Activated T-cell treated with anti-CD3 and anti-CD28 coated beads, Interleukin-2, amount 50 U/mL, for 4 hours (primary cell): Measurements from ENCODE around the gene KCNJ6. TPM values are rescaled to one million over a fixed set of nuclear protein-coding genes. Genes with fewer than 3 reads are reported as not detected.
"Not testable (repeated sequence)": the region's sequence is repeated elsewhere in the genome, so short reads cannot be mapped to it uniquely, and the experiment has no call there.

ENCODE experiments used
- ATAC-seq, 2 donors: fragments of 200-7000 bp; cut with Tn5 transposase; one replicate each; pipeline ENCODE4 v1.10.0; 2021
- DNase-seq: peaks from one replicate; pipeline ENCODE4 v3.0.0-alpha.2; 2020
- H3K27me3 Mint-ChIP-seq: one replicate; pipeline ENCODE4 v1.8.0; 2021; ENCODE audit warnings: low read depth, mixed read lengths
- H3K36me3 Mint-ChIP-seq: one replicate; pipeline ENCODE4 v1.8.0; 2022; ENCODE audit warnings: mixed read lengths; ENCODE audit not compliant: insufficient read depth
- H3K4me1 Mint-ChIP-seq: one replicate; pipeline ENCODE4 v1.8.0; 2021; ENCODE audit warnings: low read depth, mixed read lengths
- H3K4me3 Mint-ChIP-seq: one replicate; pipeline ENCODE4 v1.8.0; 2021; ENCODE audit warnings: mild to moderate bottlenecking, moderate library complexity, mixed read lengths
- H3K9me3 Mint-ChIP-seq: one replicate; pipeline ENCODE4 v1.8.0; 2021; ENCODE audit warnings: mixed read lengths
- total RNA-seq, 3 donors: library from RNA; stranded (reverse); gene quantifications; one replicate each; pipeline ENCODE4 v1.2.1, GENCODE V29; 2021

The KCNJ6 gene
- total RNA-seq, 3 donors from 2014 or later: not detected

GRCh38 chr21:37770461-37770860, 145.8 kb downstream of the KCNJ6 start:
- Mint-ChIP-seq H3K9me3 (no peaks in the 10 kb centered on the region), H3K27me3 (peaks cover 2% of the 10 kb centered on the region), H3K36me3 (no peaks in the 10 kb centered on the region), H3K4me3 (no peak overlapping the region), H3K4me1 (no peaks in the 10 kb centered on the region)
- DNase-seq (no peak), ATAC-seq (no peak)

DNA sequence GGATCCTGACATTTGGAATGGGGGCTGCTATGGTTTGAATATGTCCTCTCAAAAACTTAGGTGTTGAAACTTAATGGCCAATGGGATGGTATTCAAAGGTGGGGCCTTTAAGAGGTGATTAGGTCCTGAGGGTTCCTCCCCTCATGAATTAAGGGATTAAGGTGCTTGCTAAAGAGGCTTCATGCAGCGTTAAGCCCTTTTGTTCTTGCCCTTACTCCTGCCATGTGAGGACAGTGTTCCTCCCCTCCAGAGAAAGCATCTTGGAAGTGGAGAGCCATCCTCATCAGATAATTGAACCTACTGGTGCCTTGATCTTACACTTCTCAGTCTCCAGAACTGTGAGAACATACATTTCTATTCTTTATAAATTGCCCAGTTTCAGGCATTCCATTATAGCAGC, 146.6 kb downstream of the KCNJ6 start:
- no peak overlapping the region for H3K4me3 Mint-ChIP-seq
- H3K4me1 Mint-ChIP-seq: no peaks in the 10 kb centered on the region
- H3K36me3 Mint-ChIP-seq: no peaks in the 10 kb centered on the region
- H3K27me3 Mint-ChIP-seq: peaks cover 2% of the 10 kb centered on the region
- no peaks in the 10 kb centered on the region for H3K9me3 Mint-ChIP-seq
- DNase-seq (no peak), ATAC-seq (no peak)

DNA sequence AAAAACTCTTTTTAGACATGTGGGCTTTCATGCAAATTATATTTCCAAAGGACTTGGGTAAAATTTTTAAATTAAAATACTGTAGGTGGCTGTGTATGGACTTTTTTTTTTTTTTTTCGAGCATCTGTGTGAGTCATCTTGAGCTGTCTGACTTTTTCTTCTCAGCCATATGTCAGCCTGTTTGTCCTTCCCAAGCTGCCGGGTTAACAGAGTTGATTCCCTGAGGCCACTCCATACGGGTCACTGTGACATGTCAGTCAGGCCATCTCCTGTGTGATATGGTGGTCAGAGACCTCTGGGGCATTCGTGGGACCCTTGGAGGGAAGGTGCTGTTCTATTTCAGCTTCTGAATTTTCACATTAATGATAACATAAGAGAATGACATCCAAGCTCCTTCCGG, 148.3 kb downstream of the KCNJ6 start:
- peaks cover 5% of the 10 kb centered on the region for H3K27me3 Mint-ChIP-seq
- no peak overlapping the region for H3K4me3 Mint-ChIP-seq
- DNase-seq (no peak), ATAC-seq (no peak)
- H3K4me1 Mint-ChIP-seq: no peaks in the 10 kb centered on the region
- H3K9me3 Mint-ChIP-seq: no peaks in the 10 kb centered on the region
- no peaks in the 10 kb centered on the region for H3K36me3 Mint-ChIP-seq

GRCh38 chr21:37766129-37766528, 150.1 kb downstream of the KCNJ6 start:
- H3K27me3 Mint-ChIP-seq: peaks cover 3% of the 10 kb centered on the region
- H3K4me3 Mint-ChIP-seq: no peak overlapping the region
- no peaks in the 10 kb centered on the region for H3K4me1 Mint-ChIP-seq
- ATAC-seq: no peak
- H3K9me3 Mint-ChIP-seq: no peaks in the 10 kb centered on the region
- DNase-seq: no peak
- H3K36me3 Mint-ChIP-seq: no peaks in the 10 kb centered on the region

DNA sequence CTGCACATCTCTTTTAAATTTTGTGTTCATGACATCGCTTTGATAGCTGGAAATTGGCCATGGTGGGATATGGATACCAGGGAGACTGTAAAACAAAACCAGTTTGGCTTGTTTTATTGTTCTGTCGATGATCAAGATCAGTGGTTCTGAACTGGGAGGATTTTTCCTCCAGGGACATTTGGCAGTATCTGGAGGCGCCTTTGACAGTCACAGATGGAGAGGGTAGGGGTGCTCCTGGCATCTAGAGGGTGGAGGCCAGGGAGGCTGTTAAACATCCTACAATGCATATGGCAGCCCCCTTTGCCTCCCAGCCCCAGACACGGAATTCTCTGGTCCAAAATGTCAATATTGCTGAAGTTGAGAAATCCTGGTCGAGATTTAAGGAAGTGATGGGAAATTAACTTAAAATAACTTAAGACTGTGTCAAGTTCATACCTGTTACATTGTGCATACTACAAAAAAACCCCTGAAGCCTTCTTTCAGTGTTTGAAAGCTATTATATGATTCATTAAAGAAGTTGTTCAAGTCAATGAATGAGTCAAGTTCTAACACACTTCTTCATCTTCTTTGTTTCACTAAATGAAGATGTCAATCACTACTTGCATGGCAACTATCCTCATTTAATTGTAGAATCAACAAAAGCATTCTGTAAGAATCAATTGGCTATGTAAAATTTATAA, 150.9 kb downstream of the KCNJ6 start:
- Mint-ChIP-seq H3K36me3 (no peaks in the 10 kb centered on the region), H3K9me3 (no peaks in the 10 kb centered on the region), H3K4me1 (no peaks in the 10 kb centered on the region), H3K27me3 (peaks cover 3% of the 10 kb centered on the region), H3K4me3 (no peak overlapping the region)
- no peak for ATAC-seq
- no peak for DNase-seq

DNA sequence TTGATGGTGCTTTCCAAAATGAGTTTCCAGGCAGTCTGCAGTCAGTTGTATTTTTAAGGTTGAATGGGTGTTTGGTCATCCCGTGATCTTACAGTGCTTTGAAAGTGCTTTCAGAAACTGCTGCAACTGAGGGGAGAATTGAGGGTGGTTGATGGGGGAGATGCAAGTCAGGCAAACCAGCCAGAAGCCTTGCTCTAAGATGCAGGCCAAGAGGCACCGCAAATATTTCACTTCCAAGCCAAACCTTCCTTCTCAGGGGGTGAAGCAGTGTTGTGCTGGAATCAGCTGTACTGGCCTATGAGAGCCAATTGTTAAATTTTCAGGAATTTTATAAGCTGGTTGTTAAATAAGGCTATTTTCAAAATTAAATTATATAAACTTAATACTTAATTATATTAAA, 151.6 kb downstream of the KCNJ6 start:
- H3K36me3 Mint-ChIP-seq: no peaks in the 10 kb centered on the region
- H3K4me3 Mint-ChIP-seq: no peak overlapping the region
- H3K4me1 Mint-ChIP-seq: no peaks in the 10 kb centered on the region
- peaks cover 3% of the 10 kb centered on the region for H3K27me3 Mint-ChIP-seq
- no peak for DNase-seq
- no peak for ATAC-seq
- H3K9me3 Mint-ChIP-seq: no peaks in the 10 kb centered on the region

DNA sequence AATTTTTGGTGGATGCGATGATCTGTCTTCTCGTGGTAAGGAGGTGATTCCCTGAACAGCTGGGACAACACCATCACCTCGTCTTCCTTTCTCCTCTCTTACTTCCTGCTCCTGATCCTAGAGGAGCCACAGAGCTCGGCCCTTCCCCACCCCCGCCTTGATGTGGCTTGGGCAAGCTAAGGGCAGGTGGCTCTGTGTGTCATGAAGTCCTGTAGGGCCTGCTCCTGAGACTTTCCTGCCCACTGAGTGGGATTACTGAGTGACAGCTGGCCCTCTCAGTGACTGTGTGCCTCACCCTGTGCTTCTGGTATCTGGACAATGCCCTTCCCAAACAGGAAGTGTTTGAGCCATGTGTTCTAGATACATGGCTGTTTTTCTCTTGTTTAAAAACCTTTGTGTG, 153.0 kb downstream of the KCNJ6 start:
- H3K4me3 Mint-ChIP-seq: no peak overlapping the region
- ATAC-seq: no peak
- no peak for DNase-seq

GRCh38 chr21:37762606-37763005, 153.7 kb downstream of the KCNJ6 start:
- no peaks in the 10 kb centered on the region for H3K4me1 Mint-ChIP-seq
- no peaks in the 10 kb centered on the region for H3K36me3 Mint-ChIP-seq
- DNase-seq (no peak), ATAC-seq (no peak)
- H3K4me3 Mint-ChIP-seq: no peak overlapping the region
- peaks cover 3% of the 10 kb centered on the region for H3K27me3 Mint-ChIP-seq
- no peaks in the 10 kb centered on the region for H3K9me3 Mint-ChIP-seq

More for the DNA sequence above, 153.0 kb downstream of the KCNJ6 start:
- no peaks in the 10 kb centered on the region for H3K36me3 Mint-ChIP-seq
- no peaks in the 10 kb centered on the region for H3K9me3 Mint-ChIP-seq
- H3K27me3 Mint-ChIP-seq: peaks cover 3% of the 10 kb centered on the region
- H3K4me1 Mint-ChIP-seq: no peaks in the 10 kb centered on the region

- not testable (repeated sequence) for H3K9me3 Mint-ChIP-seq, H3K36me3 Mint-ChIP-seq, ATAC-seq, DNase-seq, H3K4me3 Mint-ChIP-seq, H3K27me3 Mint-ChIP-seq, H3K4me1 Mint-ChIP-seq
Observed at GRCh38 chr21:37761406-37761805, 154.9 kb downstream of the KCNJ6 start.

DNA sequence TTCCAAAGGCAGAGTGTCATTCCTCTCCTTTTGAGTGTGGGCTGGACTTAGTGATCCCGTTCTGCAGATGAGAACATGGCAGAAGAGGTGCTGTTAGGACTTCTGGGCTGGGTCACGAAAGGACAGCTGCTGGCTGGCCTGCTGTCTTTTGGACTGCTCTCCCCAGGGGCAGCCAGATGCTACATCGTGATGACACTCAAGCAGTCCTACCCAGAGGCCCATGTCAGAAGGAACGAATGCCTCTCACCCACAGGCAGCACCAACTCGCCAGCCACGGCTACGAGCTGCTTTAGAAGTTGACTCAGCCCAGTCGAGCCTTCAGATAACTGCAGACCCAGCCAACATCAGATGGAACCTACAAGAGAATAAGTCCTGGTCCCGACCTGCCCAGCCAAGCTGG, 156.5 kb downstream of the KCNJ6 start:
- H3K36me3 Mint-ChIP-seq: no peaks in the 10 kb centered on the region
- no peak for ATAC-seq
- no peaks in the 10 kb centered on the region for H3K4me1 Mint-ChIP-seq
- H3K27me3 Mint-ChIP-seq: peaks cover 3% of the 10 kb centered on the region
- H3K9me3 Mint-ChIP-seq: no peaks in the 10 kb centered on the region
- DNase-seq: no peak
- H3K4me3 Mint-ChIP-seq: no peak overlapping the region

DNA sequence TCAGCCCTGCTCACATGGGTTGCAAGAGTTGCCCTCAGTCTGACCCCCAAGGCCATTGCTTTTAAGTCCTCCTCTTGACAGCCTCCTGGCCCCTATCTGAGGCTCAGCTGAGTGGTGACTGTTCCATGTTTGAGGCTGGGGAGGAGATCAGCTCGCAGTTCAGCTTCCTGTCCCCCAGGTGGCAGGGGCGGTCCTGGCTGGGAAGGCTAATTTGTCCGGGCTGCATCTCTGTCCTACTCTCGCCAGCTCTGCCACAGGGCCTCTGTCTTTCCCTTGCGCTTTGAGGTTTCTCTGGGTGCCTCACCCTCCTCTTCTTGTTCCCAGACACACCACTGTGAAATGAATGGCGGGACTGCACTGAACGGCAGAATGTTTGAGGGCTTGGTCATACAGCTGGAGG, 157.3 kb downstream of the KCNJ6 start:
- no peak for ATAC-seq
- no peak for DNase-seq

GRCh38 chr21:37757606-37758376, 158.5 kb downstream of the KCNJ6 start:
- Mint-ChIP-seq H3K4me3 (no peak overlapping the region), H3K9me3 (no peaks in the 10 kb centered on the region), H3K27me3 (peaks cover under 1% of the 10 kb centered on the region), H3K36me3 (no peaks in the 10 kb centered on the region), H3K4me1 (no peaks in the 10 kb centered on the region)
- no peak for DNase-seq
- ATAC-seq: no peak

More for the DNA sequence above, 157.3 kb downstream of the KCNJ6 start:
- Mint-ChIP-seq H3K4me1 (no peaks in the 10 kb centered on the region), H3K4me3 (no peak overlapping the region), H3K9me3 (no peaks in the 10 kb centered on the region), H3K36me3 (no peaks in the 10 kb centered on the region), H3K27me3 (peaks cover 1% of the 10 kb centered on the region)

DNA sequence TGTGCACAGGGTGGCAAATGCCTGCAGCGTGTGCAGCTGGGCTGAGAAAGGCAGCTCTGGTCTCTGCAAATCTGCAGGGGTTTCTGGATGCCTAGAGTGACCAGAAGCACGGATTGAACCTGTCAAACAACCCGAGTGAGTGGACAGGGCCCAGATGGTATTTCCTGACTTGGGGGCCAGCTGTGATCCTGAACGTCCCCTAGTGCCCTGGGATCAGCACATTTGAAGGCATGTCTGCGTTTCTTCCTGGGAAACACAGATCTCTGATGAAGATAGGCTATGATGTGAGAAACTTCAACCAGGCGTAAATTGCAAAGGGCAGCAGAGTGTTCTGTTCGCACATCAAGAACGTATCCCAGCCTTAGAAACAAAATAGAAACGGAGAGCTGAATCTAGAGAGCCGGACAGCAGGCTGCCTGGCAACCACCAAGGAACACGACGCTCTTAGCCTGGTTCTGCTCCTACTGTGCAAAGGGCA, 163.1 kb downstream of the KCNJ6 start:
- H3K9me3 Mint-ChIP-seq: no peaks in the 10 kb centered on the region
- no peak for DNase-seq
- no peaks in the 10 kb centered on the region for H3K4me1 Mint-ChIP-seq
- H3K36me3 Mint-ChIP-seq: no peaks in the 10 kb centered on the region
- no peak for ATAC-seq
- peaks cover 11% of the 10 kb centered on the region for H3K27me3 Mint-ChIP-seq
- H3K4me3 Mint-ChIP-seq: no peak overlapping the region

GRCh38 chr21:37751268-37751975, 164.8 kb downstream of the KCNJ6 start:
- Mint-ChIP-seq H3K9me3 (no peaks in the 10 kb centered on the region), H3K4me3 (no peak overlapping the region), H3K36me3 (no peaks in the 10 kb centered on the region), H3K4me1 (no peaks in the 10 kb centered on the region), H3K27me3 (peaks cover 14% of the 10 kb centered on the region)
- no peak for DNase-seq
- ATAC-seq: no peak
